ENCODE measurements around the gene PLCB3. TPM values are rescaled to one million over a fixed set of nuclear protein-coding genes. Genes with fewer than 3 reads are reported as not detected.
A peak's percentile ranks its signal among the peaks of the same experiment; 100 is the strongest.
"Not testable (repeated sequence)": the region's sequence is repeated elsewhere in the genome, so short reads cannot be mapped to it uniquely, and the experiment has no call there.

Gene PLCB3
- total RNA-seq, 1 donor from 2014 or later: 48.7 TPM

GRCh38 chr11:64313491-64314145 lies 62.3 kb downstream of the PLCB3 start:
- H3K36me3 ChIP-seq (ENCODE audit: insufficient read depth, low read length): no peaks in the 10 kb centered on the region
- no peaks in the 10 kb centered on the region for H3K4me1 ChIP-seq (ENCODE audit: insufficient read depth, low read length)
- no peak overlapping the region for H3K9ac ChIP-seq (ENCODE audit: low read length)
- no peaks in the 10 kb centered on the region for H3K9me3 ChIP-seq (ENCODE audit: insufficient read depth, low read depth, low read length)
- H4K20me1 ChIP-seq (ENCODE audit: insufficient read depth, low read length): no peaks in the 10 kb centered on the region
- FAIRE-seq: no peak
- H3K27me3 ChIP-seq (ENCODE audit: insufficient read depth, low read length): no peaks in the 10 kb centered on the region
- no peak overlapping the region for H3K27ac ChIP-seq (ENCODE audit: low read depth, low read length)
- Mint-ChIP-seq H3K9me3 (ENCODE audit: unreplicated experiment) (no peaks in the 10 kb centered on the region), H3K4me3 (ENCODE audit: unreplicated experiment) (peak overlapping the region; percentile 2), H3K27me3 (ENCODE audit: low read depth, unreplicated experiment) (no peaks in the 10 kb centered on the region), H3K27ac (ENCODE audit: unreplicated experiment) (no peak overlapping the region), H3K4me1 (ENCODE audit: low read depth, unreplicated experiment) (peaks cover 9% of the 10 kb centered on the region), H3K36me3 (ENCODE audit: low read depth, unreplicated experiment) (peaks cover 11% of the 10 kb centered on the region)
- H3K4me2 ChIP-seq (ENCODE audit: low read length): no peak overlapping the region
- no peak overlapping the region for H3K4me3 ChIP-seq (ENCODE audit: insufficient read depth, low read depth, low read length)
- no peak for TF ChIP-seq EZH2 (IDR thresholded peaks at IDR 0.05; ENCODE audit: insufficient read depth, low read length)
- TF ChIP-seq CTCF (IDR thresholded peaks at IDR 0.05; ENCODE audit: insufficient read depth, low read depth, low read length): no peak
- no peak overlapping the region for H2AFZ ChIP-seq (ENCODE audit: low read depth, low read length)
- H3K79me2 ChIP-seq (ENCODE audit: insufficient read depth, low read length): peaks cover 23% of the 10 kb centered on the region
- no peak for DNase-seq (ENCODE audit: low read depth)

GRCh38 chr11:64314146-64314804 lies 62.9 kb downstream of the PLCB3 start:
- no peaks in the 10 kb centered on the region for H3K27me3 Mint-ChIP-seq (ENCODE audit: low read depth, unreplicated experiment)
- H3K4me2 ChIP-seq (ENCODE audit: low read length): no peak overlapping the region
- no peak overlapping the region for H3K4me3 ChIP-seq (ENCODE audit: insufficient read depth, low read depth, low read length)
- no peaks in the 10 kb centered on the region for H3K9me3 ChIP-seq (ENCODE audit: insufficient read depth, low read depth, low read length)
- H2AFZ ChIP-seq (ENCODE audit: low read depth, low read length): no peak overlapping the region
- no peaks in the 10 kb centered on the region for H3K36me3 ChIP-seq (ENCODE audit: insufficient read depth, low read length)
- peaks cover 4% of the 10 kb centered on the region for H3K4me1 ChIP-seq (ENCODE audit: insufficient read depth, low read length)
- TF ChIP-seq EZH2 (IDR thresholded peaks at IDR 0.05; ENCODE audit: insufficient read depth, low read length): no peak
- peaks cover 11% of the 10 kb centered on the region for H3K36me3 Mint-ChIP-seq (ENCODE audit: low read depth, unreplicated experiment)
- no peak overlapping the region for H3K4me3 Mint-ChIP-seq (ENCODE audit: unreplicated experiment)
- H3K79me2 ChIP-seq (ENCODE audit: insufficient read depth, low read length): peaks cover 29% of the 10 kb centered on the region
- no peaks in the 10 kb centered on the region for H4K20me1 ChIP-seq (ENCODE audit: insufficient read depth, low read length)
- no peak overlapping the region for H3K9ac ChIP-seq (ENCODE audit: low read length)
- no peak for FAIRE-seq
- peaks cover 12% of the 10 kb centered on the region for H3K4me1 Mint-ChIP-seq (ENCODE audit: low read depth, unreplicated experiment)
- H3K27me3 ChIP-seq (ENCODE audit: insufficient read depth, low read length): no peaks in the 10 kb centered on the region
- H3K27ac ChIP-seq (ENCODE audit: low read depth, low read length): no peak overlapping the region
- no peaks in the 10 kb centered on the region for H3K9me3 Mint-ChIP-seq (ENCODE audit: unreplicated experiment)
- no peak overlapping the region for H3K27ac Mint-ChIP-seq (ENCODE audit: unreplicated experiment)
- DNase-seq (ENCODE audit: low read depth): no peak

GRCh38 chr11:64314805-64315561 lies 63.7 kb downstream of the PLCB3 start:
- H3K9me3 ChIP-seq (ENCODE audit: insufficient read depth, low read depth, low read length): no peaks in the 10 kb centered on the region
- Mint-ChIP-seq H3K9me3 (ENCODE audit: unreplicated experiment) (no peaks in the 10 kb centered on the region), H3K4me3 (ENCODE audit: unreplicated experiment) (no peak overlapping the region), H3K27me3 (ENCODE audit: low read depth, unreplicated experiment) (no peaks in the 10 kb centered on the region), H3K4me1 (ENCODE audit: low read depth, unreplicated experiment) (peaks cover 12% of the 10 kb centered on the region), H3K27ac (ENCODE audit: unreplicated experiment) (no peak overlapping the region), H3K36me3 (ENCODE audit: low read depth, unreplicated experiment) (peaks cover 12% of the 10 kb centered on the region)
- no peaks in the 10 kb centered on the region for H4K20me1 ChIP-seq (ENCODE audit: insufficient read depth, low read length)
- H3K27me3 ChIP-seq (ENCODE audit: insufficient read depth, low read length): no peaks in the 10 kb centered on the region
- no peak overlapping the region for H2AFZ ChIP-seq (ENCODE audit: low read depth, low read length)
- H3K27ac ChIP-seq (ENCODE audit: low read depth, low read length): no peak overlapping the region
- no peak for TF ChIP-seq EZH2 (IDR thresholded peaks at IDR 0.05; ENCODE audit: insufficient read depth, low read length)
- no peak for TF ChIP-seq CTCF (IDR thresholded peaks at IDR 0.05; ENCODE audit: insufficient read depth, low read depth, low read length)
- no peak overlapping the region for H3K9ac ChIP-seq (ENCODE audit: low read length)
- peaks cover 33% of the 10 kb centered on the region for H3K79me2 ChIP-seq (ENCODE audit: insufficient read depth, low read length)
- DNase-seq (ENCODE audit: low read depth) (no peak), FAIRE-seq (no peak)
- no peaks in the 10 kb centered on the region for H3K36me3 ChIP-seq (ENCODE audit: insufficient read depth, low read length)
- no peak overlapping the region for H3K4me3 ChIP-seq (ENCODE audit: insufficient read depth, low read depth, low read length)
- peaks cover 4% of the 10 kb centered on the region for H3K4me1 ChIP-seq (ENCODE audit: insufficient read depth, low read length)
- H3K4me2 ChIP-seq (ENCODE audit: low read length): no peak overlapping the region

DNA sequence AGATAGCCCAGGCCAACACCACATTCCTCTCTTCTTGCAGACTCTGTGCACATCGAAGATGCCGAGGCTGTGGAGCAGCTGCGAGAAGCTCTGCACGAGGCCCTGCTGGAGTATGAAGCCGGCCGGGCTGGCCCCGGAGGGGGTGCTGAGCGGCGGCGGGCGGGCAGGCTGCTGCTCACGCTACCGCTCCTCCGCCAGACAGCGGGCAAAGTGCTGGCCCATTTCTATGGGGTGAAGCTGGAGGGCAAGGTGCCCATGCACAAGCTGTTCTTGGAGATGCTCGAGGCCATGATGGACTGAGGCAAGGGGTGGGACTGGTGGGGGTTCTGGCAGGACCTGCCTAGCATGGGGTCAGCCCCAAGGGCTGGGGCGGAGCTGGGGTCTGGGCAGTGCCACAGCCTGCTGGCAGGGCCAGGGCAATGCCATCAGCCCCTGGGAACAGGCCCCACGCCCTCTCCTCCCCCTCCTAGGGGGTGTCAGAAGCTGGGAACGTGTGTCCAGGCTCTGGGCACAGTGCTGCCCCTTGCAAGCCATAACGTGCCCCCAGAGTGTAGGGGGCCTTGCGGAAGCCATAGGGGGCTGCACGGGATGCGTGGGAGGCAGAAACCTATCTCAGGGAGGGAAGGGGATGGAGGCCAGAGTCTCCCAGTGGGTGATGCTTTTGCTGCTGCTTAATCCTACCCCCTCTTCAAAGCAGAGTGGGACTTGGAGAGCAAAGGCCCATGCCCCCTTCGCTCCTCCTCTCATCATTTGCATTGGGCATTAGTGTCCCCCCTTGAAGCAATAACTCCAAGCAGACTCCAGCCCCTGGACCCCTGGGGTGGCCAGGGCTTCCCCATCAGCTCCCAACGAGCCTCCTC lies 64.6 kb downstream of the PLCB3 start:
- H3K27me3 Mint-ChIP-seq (ENCODE audit: low read depth, unreplicated experiment); DNase-seq (ENCODE audit: low read depth); H4K20me1 ChIP-seq (ENCODE audit: insufficient read depth, low read length); H3K27ac ChIP-seq (ENCODE audit: low read depth, low read length); H3K9ac ChIP-seq (ENCODE audit: low read length); H3K4me1 ChIP-seq (ENCODE audit: insufficient read depth, low read length); H3K4me3 ChIP-seq (ENCODE audit: insufficient read depth, low read depth, low read length); FAIRE-seq; H2AFZ ChIP-seq (ENCODE audit: low read depth, low read length); H3K9me3 Mint-ChIP-seq (ENCODE audit: unreplicated experiment); H3K27me3 ChIP-seq (ENCODE audit: insufficient read depth, low read length); H3K36me3 ChIP-seq (ENCODE audit: insufficient read depth, low read length); H3K9me3 ChIP-seq (ENCODE audit: insufficient read depth, low read depth, low read length): not testable (repeated sequence)
- H3K27ac Mint-ChIP-seq (ENCODE audit: unreplicated experiment): peak overlapping the region; percentile 95
- Histone ChIP-seq H3K4me2 (ENCODE audit: low read length) (peak overlapping the region; percentile 99), H3K79me2 (ENCODE audit: insufficient read depth, low read length) (peaks cover 31% of the 10 kb centered on the region)
- peaks cover 19% of the 10 kb centered on the region for H3K36me3 Mint-ChIP-seq (ENCODE audit: low read depth, unreplicated experiment)
- H3K4me3 Mint-ChIP-seq (ENCODE audit: unreplicated experiment): peak overlapping the region; percentile 96
- H3K4me1 Mint-ChIP-seq (ENCODE audit: low read depth, unreplicated experiment): peaks cover 15% of the 10 kb centered on the region

All from astrocyte (in vitro differentiated cells and primary cell).